Gastrocnemius medialis (tissue), 4 donors: Measurements from ENCODE around the gene PLD2. TPM values are rescaled to one million over a fixed set of nuclear protein-coding genes. Genes with fewer than 3 reads are reported as not detected.

Experiments
- ATAC-seq, 2 donors: fragments of 150-250 bp; one replicate each; pipeline ENCODE4 v1.9.1; 2016
- DNase-seq, 2 donors: peaks; one replicate each; pipeline ENCODE4 v3.0.0-alpha.2; 2019
- H3K27ac ChIP-seq, 4 donors: fragments of 200-600 bp; sonication (generic); 1 replicate in 1 of 4; 2 replicates in 3 of 4; pipeline ENCODE4 v1.5.1; 2016 to 2018; ENCODE audit warnings: mild to moderate bottlenecking in 2 of 4, moderate library complexity in 1 of 4
- H3K27me3 ChIP-seq, 3 donors: fragments of 200-600 bp; sonication (generic) in 2 of 3; 1 replicate in 1 of 3; 2 replicates in 2 of 3; pipeline versions ENCODE4 v1.5.1 to v1.6.0; 2016 to 2019; ENCODE audit warnings: mild to moderate bottlenecking in 1 of 3, moderate library complexity in 1 of 3
- H3K36me3 ChIP-seq, 2 donors: fragments of 200-600 bp; sonication (generic) in 1 of 2; one replicate each; pipeline ENCODE4 v1.5.1; 2017 to 2018
- H3K4me1 ChIP-seq, 2 donors: fragments of 200-600 bp; sonication (generic) in 1 of 2; one replicate each; pipeline ENCODE4 v1.5.1; 2016 to 2017; ENCODE audit warnings: mild to moderate bottlenecking in 2 of 2
- H3K4me3 ChIP-seq, 4 donors: fragments of 200-600 bp; sonication (generic) in 3 of 4; 1 replicate in 1 of 4; 2 replicates in 3 of 4; pipeline ENCODE4 v1.5.1; 2016 to 2019; ENCODE audit warnings: mild to moderate bottlenecking in 2 of 4
- H3K9me3 ChIP-seq, 3 donors: fragments of 200-600 bp; sonication (generic) in 2 of 3; 1 replicate in 1 of 3; 2 replicates in 2 of 3; pipeline ENCODE4 v1.5.1; 2016 to 2019
- POLR2A ChIP-seq, 2 donors: fragments of 450-650 bp; IDR thresholded peaks; one replicate each; pipeline ENCODE4 v1.6.1; 2017; ENCODE audit warnings: antibody characterized with exemption in 2 of 2, mild to moderate bottlenecking in 2 of 2, moderate library complexity in 2 of 2
- in situ Hi-C, 4 donors: fragments of 200-750 bp; cut with MboI; loops; one replicate each; pipeline versions ENCODE4 v1.15.0 to v1.8.0; 2017; ENCODE audit warnings: low sequenced_read_pairs in 4 of 4
- intact Hi-C: fragments of 100-400 bp; cut with DNase I; formaldehyde crosslinking; loops from one replicate; pipeline ENCODE4 v1.15.1; 2023; ENCODE audit warnings: low total_unique reads
- total RNA-seq, 4 donors: library from RNA; depleted of rRNA; stranded (reverse); fragments of >200 nt; gene quantifications; one replicate each; pipeline versions ENCODE4 v1.1.0 to v1.2.3, GENCODE V29; 2016
- TF ChIP-seq, protein P1 (sequence below), 5 experiments: fragments of 450-650 bp in 3 of 5; fragments of 200-600 bp in 2 of 5; sonication (generic) in 2 of 5; IDR thresholded peaks in 4 of 5; conservative IDR thresholded peaks in 1 of 5; 1 replicate in 4 of 5; 2 replicates in 1 of 5; pipeline ENCODE4 v1.5.1; 2016 to 2019; ENCODE audit warnings: antibody characterized with exemption in 5 of 5, mild to moderate bottlenecking in 3 of 5, moderate library complexity in 3 of 5

PLD2 gene
- total RNA-seq, 4 donors from 2014 or later, result 2.8 to 5.8 (median 4.2) TPM

DNA sequence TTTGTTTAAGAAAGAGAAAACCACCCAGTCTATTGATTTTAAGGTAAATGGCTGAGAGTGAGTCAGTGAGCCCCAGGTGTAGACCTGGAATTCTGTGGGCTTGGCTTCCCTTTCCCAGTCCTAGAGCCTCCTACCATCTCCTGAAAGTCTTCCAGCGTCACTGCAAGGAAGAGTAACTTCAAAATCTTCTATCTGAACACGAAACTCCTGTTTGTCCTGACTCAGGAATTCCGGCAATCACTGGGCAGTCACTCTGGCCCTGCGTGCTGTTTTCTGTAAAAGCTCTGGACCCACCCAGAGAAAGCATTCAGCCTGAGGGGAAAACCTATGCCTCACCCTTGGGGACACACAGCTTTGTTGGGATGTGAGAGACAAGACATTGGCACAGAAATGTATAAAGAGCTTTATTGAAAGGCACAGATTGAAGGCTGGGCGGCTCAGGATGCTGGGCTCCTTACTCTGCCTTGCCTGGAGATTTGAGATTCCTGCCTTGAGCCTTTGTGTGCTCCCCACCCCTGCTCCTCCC lies 42.1 kb downstream of the PLD2 start:
- Histone ChIP-seq H3K36me3 (no peaks in the 10 kb centered on the region), H3K4me3 (no peak overlapping the region), H3K4me1 (peaks cover 0 to 9% of the 10 kb centered on the region in 2 donors), H3K9me3 (no peaks in the 10 kb centered on the region), H3K27ac (peak overlapping the region in 3 of 4 donors; percentile 23 to 25 (median 25)), H3K27me3 (no peaks in the 10 kb centered on the region)
- in situ Hi-C loops (no loop called here), intact Hi-C loops (no loop called here)
- TF ChIP-seq POLR2A (IDR thresholded peaks at IDR 0.05), result no peak
- TF ChIP-seq, protein P1, sequence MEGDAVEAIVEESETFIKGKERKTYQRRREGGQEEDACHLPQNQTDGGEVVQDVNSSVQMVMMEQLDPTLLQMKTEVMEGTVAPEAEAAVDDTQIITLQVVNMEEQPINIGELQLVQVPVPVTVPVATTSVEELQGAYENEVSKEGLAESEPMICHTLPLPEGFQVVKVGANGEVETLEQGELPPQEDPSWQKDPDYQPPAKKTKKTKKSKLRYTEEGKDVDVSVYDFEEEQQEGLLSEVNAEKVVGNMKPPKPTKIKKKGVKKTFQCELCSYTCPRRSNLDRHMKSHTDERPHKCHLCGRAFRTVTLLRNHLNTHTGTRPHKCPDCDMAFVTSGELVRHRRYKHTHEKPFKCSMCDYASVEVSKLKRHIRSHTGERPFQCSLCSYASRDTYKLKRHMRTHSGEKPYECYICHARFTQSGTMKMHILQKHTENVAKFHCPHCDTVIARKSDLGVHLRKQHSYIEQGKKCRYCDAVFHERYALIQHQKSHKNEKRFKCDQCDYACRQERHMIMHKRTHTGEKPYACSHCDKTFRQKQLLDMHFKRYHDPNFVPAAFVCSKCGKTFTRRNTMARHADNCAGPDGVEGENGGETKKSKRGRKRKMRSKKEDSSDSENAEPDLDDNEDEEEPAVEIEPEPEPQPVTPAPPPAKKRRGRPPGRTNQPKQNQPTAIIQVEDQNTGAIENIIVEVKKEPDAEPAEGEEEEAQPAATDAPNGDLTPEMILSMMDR (IDR thresholded peaks at IDR 0.05 in 4 of 5, conservative IDR thresholded peaks at IDR 0.05 in 1 of 5), result no peak
- DNase-seq (no peak), ATAC-seq (no peak)

DNA sequence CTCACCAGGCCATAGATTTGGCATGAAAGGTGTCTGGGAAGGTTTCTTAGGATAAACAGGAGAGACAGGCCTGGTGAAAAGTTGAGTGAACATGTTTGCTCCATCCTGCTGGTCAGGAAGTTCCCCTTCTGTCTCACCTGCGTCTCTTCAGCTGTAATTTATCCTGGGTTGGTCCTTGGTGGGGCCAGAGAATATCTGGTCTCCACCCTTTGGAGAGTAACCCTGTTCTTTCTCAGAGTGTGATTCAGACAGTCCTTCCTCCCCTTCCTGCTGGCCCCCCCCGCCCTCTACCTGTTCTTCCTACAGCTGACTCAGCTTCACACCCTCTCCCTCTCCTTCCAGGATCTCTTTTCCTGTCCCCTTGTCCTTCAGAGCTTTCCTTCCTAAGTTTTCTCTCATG lies 43.3 kb downstream of the PLD2 start:
- in situ Hi-C loops (no loop called here), intact Hi-C loops (no loop called here)
- Histone ChIP-seq H3K4me3 (no peak overlapping the region), H3K36me3 (no peaks in the 10 kb centered on the region), H3K27me3 (no peaks in the 10 kb centered on the region), H3K27ac (no peak overlapping the region), H3K9me3 (no peaks in the 10 kb centered on the region), H3K4me1 (peaks cover 0 to 9% of the 10 kb centered on the region in 2 donors)
- ATAC-seq (no peak), DNase-seq (no peak)
- TF ChIP-seq POLR2A (IDR thresholded peaks at IDR 0.05), result no peak
- TF ChIP-seq, protein P1 (IDR thresholded peaks at IDR 0.05 in 4 of 5, conservative IDR thresholded peaks at IDR 0.05 in 1 of 5), result no peak

DNA sequence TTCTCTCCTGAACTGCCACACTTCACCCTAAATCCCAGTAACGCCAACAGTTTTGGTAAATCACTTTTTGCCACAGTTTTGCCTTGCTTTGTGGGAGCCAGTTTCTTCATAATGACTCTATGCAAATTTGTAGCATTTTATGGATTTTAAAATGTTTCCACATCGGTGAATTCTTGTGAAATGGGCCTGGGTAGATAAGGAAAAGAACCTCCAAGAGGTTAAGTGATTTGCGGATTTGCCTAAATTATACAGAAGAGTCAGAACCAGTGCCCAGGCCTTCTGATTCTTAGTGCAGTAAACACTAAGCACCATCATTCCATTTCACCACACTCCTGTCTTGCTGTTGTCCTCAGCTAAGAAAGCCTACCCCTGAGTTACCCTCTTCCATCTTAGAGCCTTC lies 44.1 kb downstream of the PLD2 start:
- intact Hi-C loops, result no loop called here
- Histone ChIP-seq H3K9me3 (no peaks in the 10 kb centered on the region), H3K27ac (no peak overlapping the region), H3K36me3 (no peaks in the 10 kb centered on the region), H3K4me3 (no peak overlapping the region), H3K27me3 (no peaks in the 10 kb centered on the region), H3K4me1 (peaks cover 0 to 9% of the 10 kb centered on the region in 2 donors)
- no peak for DNase-seq
- in situ Hi-C loops, result no loop called here
- no peak for ATAC-seq
- TF ChIP-seq, protein P1 (IDR thresholded peaks at IDR 0.05 in 4 of 5, conservative IDR thresholded peaks at IDR 0.05 in 1 of 5), result no peak
- TF ChIP-seq POLR2A (IDR thresholded peaks at IDR 0.05), result no peak

- H3K27ac ChIP-seq, result no peak overlapping the region
- no peak for DNase-seq
- no peak overlapping the region for H3K4me3 ChIP-seq
- H3K36me3 ChIP-seq, result no peaks in the 10 kb centered on the region
- in situ Hi-C loops, result no loop called here
- peaks cover 3 to 21% of the 10 kb centered on the region in 2 donors for H3K4me1 ChIP-seq
- ATAC-seq, result no peak
- no peaks in the 10 kb centered on the region for H3K27me3 ChIP-seq
- TF ChIP-seq, protein P1 (IDR thresholded peaks at IDR 0.05 in 4 of 5, conservative IDR thresholded peaks at IDR 0.05 in 1 of 5), result no peak
- TF ChIP-seq POLR2A (IDR thresholded peaks at IDR 0.05), result no peak
- intact Hi-C loops, result no loop called here
- no peaks in the 10 kb centered on the region for H3K9me3 ChIP-seq
Measured at GRCh38 chr17:4852567-4853207, 45.7 kb downstream of the PLD2 start.
